Pancreas (tissue), 10 donors: ENCODE data around the gene CLGN. TPM values are rescaled to one million over a fixed set of nuclear protein-coding genes. Genes with fewer than 3 reads are reported as not detected.

ENCODE experiments used
- ATAC-seq, 4 donors: fragments of 200-7000 bp; cut with Tn5 transposase; one replicate each; pipeline versions ENCODE4 v1.8.0 to v1.9.1; 2020; ENCODE audit warnings: mild to moderate bottlenecking in 4 of 4, moderate library complexity in 4 of 4
- DNase-seq, 6 donors: peaks; one replicate each; pipeline ENCODE4 v3.0.0-alpha.2; 2020
- FAIRE-seq: peaks from 2 replicates; lab custom pipeline; 2012; peaks lifted over from hg19 to GRCh38; lab: Jason Lieb, UNC
- H3K27ac ChIP-seq, 4 donors: fragments of 200-600 bp; sonication (generic); 1 replicate in 3 of 4; 2 replicates in 1 of 4; pipeline versions ENCODE4 v1.5.0 to v1.8.0; 2020
- H3K27me3 ChIP-seq, 4 donors: fragments of 200-600 bp; one replicate each; pipeline ENCODE4 v1.8.0; 2021
- H3K36me3 ChIP-seq, 3 donors: fragments of 200-600 bp; sonication (generic) in 1 of 3; one replicate each; pipeline versions ENCODE4 v1.5.0 to v1.8.0; 2020 to 2021
- H3K4me1 ChIP-seq, 3 donors: fragments of 200-600 bp; one replicate each; pipeline ENCODE4 v1.8.0; 2021
- H3K4me3 ChIP-seq, 4 donors: fragments of 200-600 bp; sonication (generic) in 2 of 4; one replicate each; pipeline versions ENCODE4 v1.5.0 to v1.8.0; 2020 to 2021
- H3K9me3 ChIP-seq, 4 donors: fragments of 200-600 bp; one replicate each; pipeline ENCODE4 v1.8.0; 2021
- WGBS, 2 donors: extraction: QIAGEN DNeasy Blood & Tissue Kit; methylation state at CpG; one replicate each; pipeline ENCODE4 v1.1.7; 2013; 5-methylcytosine and 5-hydroxymethylcytosine counted together
- intact Hi-C, 3 donors: fragments of 100-400 bp; cut with DNase I; formaldehyde crosslinking; loops; one replicate each; pipeline versions ENCODE4 v1.11.1 to v1.14.2; 2022
- polyA plus RNA-seq, 2 donors: library from polyadenylated mRNA; stranded (reverse); fragments of 200-250 nt; gene quantifications; one replicate each; pipeline ENCODE4 v1.2.3, GENCODE V29; 2013
- total RNA-seq, 6 donors: library from RNA; stranded (reverse); fragmentation: NEBNext Ultra II Directional in 4 of 6; extraction: Animal tissue kit (Norgen Biotek cat#: 25700) in 4 of 6; gene quantifications; one replicate each; pipeline versions ENCODE4 v1.2.1 to v1.2.4, GENCODE V29; 2021 to 2023
- TF ChIP-seq, protein P1 (sequence below), 4 donors: fragments of 200-600 bp; sonication (generic) in 3 of 4; IDR thresholded peaks; one replicate each; pipeline versions ENCODE4 v1.5.0 to v1.8.0; 2021; ENCODE audit warnings: antibody characterized with exemption in 4 of 4
- donor health status: healthy with polysubstance abuse.
- donor health status: DM: no; HTN: no; CAD: no; lungs with moderate emphysema.
- donor health status: DM: no; HTN: no; CAD: no.
- donor health status: control.
- donor health status: control.
- donor health status: Bipolar disorder and iron deficiency.
- donor health status: DM: yes; HTN: yes; CAD: no.
- donor health status: DM: no; HTN: no; CAD: no.
- donor health status: DM: no; HTN: no; CAD: no.
- donor health status: DM: yes; HTN: yes; CAD: no.

CLGN gene
- total and polyA plus RNA-seq, 8 donors = 0.65 to 5.8 (median 1.1) TPM

DNA sequence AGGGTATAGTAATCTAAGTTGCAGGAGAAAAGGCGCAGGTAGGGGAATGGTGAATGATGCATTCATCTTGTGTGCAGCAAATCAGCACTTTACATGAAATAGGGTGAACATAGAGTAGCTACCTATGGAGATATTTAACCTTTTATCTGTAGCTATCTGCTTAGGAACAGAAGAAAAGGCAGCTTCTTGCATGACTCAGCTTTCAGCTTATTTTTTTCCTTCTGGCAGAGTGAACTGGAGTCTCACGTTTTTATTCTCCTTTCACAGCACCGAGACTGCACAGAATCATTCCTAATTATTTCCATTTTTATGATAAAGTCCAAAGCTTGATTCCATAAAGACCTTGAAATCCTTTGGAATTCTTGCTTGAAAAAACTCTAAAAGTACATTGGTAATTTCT is 58.8 kb downstream of the CLGN start:
- Histone ChIP-seq H3K9me3 (no peaks in the 10 kb centered on the region), H3K4me3 (no peak overlapping the region), H3K27me3 (no peaks in the 10 kb centered on the region), H3K36me3 (no peaks in the 10 kb centered on the region), H3K27ac (no peak overlapping the region), H3K4me1 (peaks cover 0 to 7% (median 0%) of the 10 kb centered on the region in 3 donors)
- WGBS, 2 donors = 70 to 78% methylated on average over 3 of the region's 3 CpGs
- DNase-seq (no peak), FAIRE-seq (no peak), ATAC-seq (no peak)
- intact Hi-C loops = loop anchor here in 1 of 3 donors (10.0 kb wide), 1 partner anchor 246 kb away; no protein-coding TSS in a partner anchor
- TF ChIP-seq, protein P1, sequence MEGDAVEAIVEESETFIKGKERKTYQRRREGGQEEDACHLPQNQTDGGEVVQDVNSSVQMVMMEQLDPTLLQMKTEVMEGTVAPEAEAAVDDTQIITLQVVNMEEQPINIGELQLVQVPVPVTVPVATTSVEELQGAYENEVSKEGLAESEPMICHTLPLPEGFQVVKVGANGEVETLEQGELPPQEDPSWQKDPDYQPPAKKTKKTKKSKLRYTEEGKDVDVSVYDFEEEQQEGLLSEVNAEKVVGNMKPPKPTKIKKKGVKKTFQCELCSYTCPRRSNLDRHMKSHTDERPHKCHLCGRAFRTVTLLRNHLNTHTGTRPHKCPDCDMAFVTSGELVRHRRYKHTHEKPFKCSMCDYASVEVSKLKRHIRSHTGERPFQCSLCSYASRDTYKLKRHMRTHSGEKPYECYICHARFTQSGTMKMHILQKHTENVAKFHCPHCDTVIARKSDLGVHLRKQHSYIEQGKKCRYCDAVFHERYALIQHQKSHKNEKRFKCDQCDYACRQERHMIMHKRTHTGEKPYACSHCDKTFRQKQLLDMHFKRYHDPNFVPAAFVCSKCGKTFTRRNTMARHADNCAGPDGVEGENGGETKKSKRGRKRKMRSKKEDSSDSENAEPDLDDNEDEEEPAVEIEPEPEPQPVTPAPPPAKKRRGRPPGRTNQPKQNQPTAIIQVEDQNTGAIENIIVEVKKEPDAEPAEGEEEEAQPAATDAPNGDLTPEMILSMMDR (IDR thresholded peaks at IDR 0.05) = no peak

DNA sequence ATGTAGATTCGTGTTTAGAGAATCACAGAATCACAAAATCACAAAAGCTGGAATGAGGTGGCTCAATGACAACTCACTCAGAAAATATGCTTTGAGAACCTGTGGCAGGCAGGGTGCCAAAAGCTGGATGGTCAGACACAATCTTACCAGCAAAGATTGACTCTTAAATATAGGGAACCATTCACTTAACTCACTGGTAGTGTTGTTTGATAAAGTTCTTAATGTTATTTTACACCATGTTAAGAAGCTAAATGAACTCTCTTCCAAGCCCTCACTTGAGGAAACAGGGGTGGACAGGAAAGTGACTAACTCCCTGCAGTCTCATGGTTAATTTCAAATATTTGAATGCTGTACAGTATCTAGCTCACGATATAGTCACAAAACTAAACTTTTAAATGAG is 59.7 kb downstream of the CLGN start:
- H3K9me3 ChIP-seq = no peaks in the 10 kb centered on the region
- no peak overlapping the region for H3K27ac ChIP-seq
- no peaks in the 10 kb centered on the region for H3K27me3 ChIP-seq
- DNase-seq = no peak
- ATAC-seq = no peak
- FAIRE-seq = no peak
- intact Hi-C loops = loop anchor here in 1 of 3 donors (10.0 kb wide), 1 partner anchor 247 kb away; no protein-coding TSS in a partner anchor
- TF ChIP-seq, protein P1 (IDR thresholded peaks at IDR 0.05) = no peak
- H3K36me3 ChIP-seq = no peaks in the 10 kb centered on the region
- no peak overlapping the region for H3K4me3 ChIP-seq
- WGBS, 2 donors = 47 to 50% methylated on average over 2 of the region's 2 CpGs
- H3K4me1 ChIP-seq = peaks cover 0 to 6% (median 0%) of the 10 kb centered on the region in 3 donors

DNA sequence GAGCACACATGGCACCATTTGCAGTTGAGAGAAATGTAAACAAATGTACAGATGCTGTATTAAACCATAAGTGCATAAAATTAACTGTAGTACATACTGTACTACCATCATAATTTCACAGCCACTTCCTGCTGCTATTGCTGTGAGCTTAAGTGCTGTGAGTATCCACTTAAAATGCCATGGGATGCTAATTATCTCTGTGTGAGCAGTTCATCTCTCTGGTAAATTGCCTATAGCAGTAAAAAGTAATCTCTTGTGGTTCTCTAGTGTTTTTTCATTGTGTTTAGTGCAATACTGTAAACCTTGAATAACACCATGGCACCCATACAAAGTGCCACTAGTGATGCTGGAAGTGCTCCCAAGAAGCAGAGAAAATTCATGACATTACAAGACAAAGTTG is 63.9 kb downstream of the CLGN start:
- TF ChIP-seq, protein P1 (IDR thresholded peaks at IDR 0.05) = no peak
- Histone ChIP-seq H3K4me3 (no peak overlapping the region), H3K36me3 (no peaks in the 10 kb centered on the region), H3K4me1 (no peaks in the 10 kb centered on the region), H3K27me3 (no peaks in the 10 kb centered on the region), H3K9me3 (no peaks in the 10 kb centered on the region), H3K27ac (no peak overlapping the region)
- intact Hi-C loops = loop anchor here in 1 of 3 donors (10.0 kb wide), 1 partner anchor 251 kb away; no protein-coding TSS in a partner anchor
- DNase-seq (no peak), ATAC-seq (no peak), FAIRE-seq (no peak)

DNA sequence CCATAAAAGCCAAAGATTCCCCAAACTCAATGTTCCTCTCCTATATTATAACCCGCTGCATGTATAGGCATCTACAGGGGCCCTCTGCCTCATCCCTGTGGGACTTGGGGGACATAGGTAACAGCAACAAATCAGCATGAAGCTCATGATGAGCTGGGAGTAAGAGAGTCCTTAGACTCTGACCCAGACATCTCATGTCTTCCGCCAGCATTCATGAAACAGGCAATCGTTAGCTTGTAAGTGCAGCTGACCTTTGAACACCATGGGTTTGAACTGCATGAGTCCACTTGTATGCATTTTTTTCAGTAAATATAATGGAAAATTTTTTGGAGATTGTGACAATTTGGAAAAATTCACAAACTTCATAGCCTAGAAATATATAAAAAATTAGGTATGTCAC is 64.4 kb downstream of the CLGN start:
- Histone ChIP-seq H3K27me3 (no peaks in the 10 kb centered on the region), H3K27ac (no peak overlapping the region), H3K36me3 (no peaks in the 10 kb centered on the region), H3K4me3 (no peak overlapping the region), H3K4me1 (peaks cover 0 to under 1% (median 0%) of the 10 kb centered on the region in 3 donors), H3K9me3 (no peaks in the 10 kb centered on the region)
- WGBS, 2 donors = 75 to 76% methylated on average over 3 of the region's 3 CpGs
- TF ChIP-seq, protein P1 (IDR thresholded peaks at IDR 0.05) = no peak
- FAIRE-seq (no peak), DNase-seq (no peak), ATAC-seq (no peak)
- intact Hi-C loops = loop anchor here in 1 of 3 donors (10.0 kb wide), 1 partner anchor 252 kb away; no protein-coding TSS in a partner anchor

DNA sequence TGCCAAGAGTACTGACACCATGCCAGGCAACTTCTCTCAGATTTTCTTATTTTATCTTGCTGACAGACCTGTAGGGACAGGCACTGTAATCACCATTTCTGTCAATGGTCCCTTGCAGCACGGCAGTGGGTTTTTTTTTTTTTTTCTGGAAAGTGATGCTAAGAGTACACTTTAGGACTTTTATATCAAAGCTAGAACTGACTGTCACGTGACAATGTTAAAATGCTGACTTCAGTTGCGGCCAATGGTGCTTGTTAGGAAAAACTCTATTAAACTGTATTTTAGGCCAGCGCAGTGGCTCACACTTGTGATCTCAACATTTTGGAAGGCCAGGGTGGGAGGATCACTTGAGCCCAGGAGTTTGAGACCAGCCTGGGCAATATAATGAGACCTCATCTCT is 66.3 kb downstream of the CLGN start:
- no peak for DNase-seq
- H3K9me3 ChIP-seq = no peaks in the 10 kb centered on the region
- no peak overlapping the region for H3K4me3 ChIP-seq
- TF ChIP-seq, protein P1 (IDR thresholded peaks at IDR 0.05) = no peak
- H3K27ac ChIP-seq = no peak overlapping the region
- WGBS, 2 donors = 84 to 89% methylated on average over 4 of the region's 4 CpGs
- H3K4me1 ChIP-seq = peaks cover 0 to 3% (median 0%) of the 10 kb centered on the region in 3 donors
- FAIRE-seq = no peak
- no peaks in the 10 kb centered on the region for H3K27me3 ChIP-seq
- no peak for ATAC-seq
- intact Hi-C loops = loop anchor here in 1 of 3 donors (10.0 kb wide), 1 partner anchor 254 kb away; no protein-coding TSS in a partner anchor
- no peaks in the 10 kb centered on the region for H3K36me3 ChIP-seq
